Esophagus squamous epithelium (tissue), 4 donors: Measurements from ENCODE around the gene SLC9B2.

Experiments
- CTCF ChIP-seq, 6 experiments: fragments of 450-650 bp in 4 of 6; fragments of 200-600 bp in 2 of 6; sonication (generic) in 2 of 6; IDR thresholded peaks; one replicate each; pipeline ENCODE4 v1.5.1; 2016 to 2019; ENCODE audit warnings: antibody characterized with exemption in 6 of 6, mild to moderate bottlenecking in 4 of 6, moderate library complexity in 4 of 6
- POLR2A ChIP-seq, 4 donors: fragments of 450-650 bp; IDR thresholded peaks; one replicate each; pipeline ENCODE4 v1.6.1; 2017; ENCODE audit warnings: antibody characterized with exemption in 4 of 4, mild to moderate bottlenecking in 4 of 4, moderate library complexity in 3 of 4

- TF ChIP-seq CTCF (IDR thresholded peaks at IDR 0.05) (no peak), POLR2A (IDR thresholded peaks at IDR 0.05) (no peak)
Observed at GRCh38 chr4:103085555-103086196, 9.1 kb upstream of the SLC9B2 start.
